NCI-H187 treated with DMSO at 0.1 percent for 48 hours (cell line): Measurements from ENCODE around the gene CBX8.

Source experiments
- DNase-seq: peaks from one replicate; lab custom pipeline; 2025; lab: John Stamatoyannopoulos, UW

The CBX8 gene

DNA sequence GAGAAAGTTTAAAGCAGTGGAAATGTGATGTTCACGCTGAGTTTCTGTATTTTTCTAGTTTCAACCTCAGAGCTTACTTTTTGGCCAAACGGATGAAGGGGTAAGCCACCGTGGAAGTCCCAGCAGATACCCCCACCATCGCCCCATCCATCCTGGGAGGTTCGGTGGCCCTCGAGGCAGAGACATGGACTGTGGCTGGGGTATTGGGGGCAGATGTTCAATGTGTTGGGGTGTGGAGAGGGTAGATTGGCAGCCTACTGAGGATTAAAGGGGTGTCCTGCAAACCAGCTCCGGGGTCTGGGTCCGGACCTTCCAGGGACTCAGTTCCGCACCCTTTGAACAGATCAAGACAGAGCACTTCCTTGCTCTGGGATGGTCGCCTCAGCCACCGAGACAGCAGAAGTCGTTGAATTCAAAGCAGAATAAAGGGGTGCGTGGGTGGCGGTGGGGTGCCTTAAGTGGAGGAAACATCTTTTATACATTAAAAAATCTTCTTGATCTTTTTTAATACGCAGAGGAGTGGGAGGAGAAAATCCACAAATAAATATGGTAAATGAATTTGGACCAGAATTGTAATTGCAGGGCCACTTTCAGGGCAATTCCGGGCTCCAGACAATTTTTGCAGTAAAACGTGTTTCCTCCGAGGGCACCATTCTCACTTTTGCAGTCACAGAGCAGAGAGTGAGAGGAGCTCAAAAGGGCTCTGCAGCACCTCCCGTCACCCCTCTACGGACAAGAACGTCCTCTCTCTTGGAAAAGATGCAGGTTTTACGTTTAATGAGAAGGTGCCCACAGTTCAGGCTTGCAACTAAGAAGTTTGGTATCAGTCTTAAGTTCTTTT, 8.2 kb upstream of the CBX8 start:
- no peak for DNase-seq

DNA sequence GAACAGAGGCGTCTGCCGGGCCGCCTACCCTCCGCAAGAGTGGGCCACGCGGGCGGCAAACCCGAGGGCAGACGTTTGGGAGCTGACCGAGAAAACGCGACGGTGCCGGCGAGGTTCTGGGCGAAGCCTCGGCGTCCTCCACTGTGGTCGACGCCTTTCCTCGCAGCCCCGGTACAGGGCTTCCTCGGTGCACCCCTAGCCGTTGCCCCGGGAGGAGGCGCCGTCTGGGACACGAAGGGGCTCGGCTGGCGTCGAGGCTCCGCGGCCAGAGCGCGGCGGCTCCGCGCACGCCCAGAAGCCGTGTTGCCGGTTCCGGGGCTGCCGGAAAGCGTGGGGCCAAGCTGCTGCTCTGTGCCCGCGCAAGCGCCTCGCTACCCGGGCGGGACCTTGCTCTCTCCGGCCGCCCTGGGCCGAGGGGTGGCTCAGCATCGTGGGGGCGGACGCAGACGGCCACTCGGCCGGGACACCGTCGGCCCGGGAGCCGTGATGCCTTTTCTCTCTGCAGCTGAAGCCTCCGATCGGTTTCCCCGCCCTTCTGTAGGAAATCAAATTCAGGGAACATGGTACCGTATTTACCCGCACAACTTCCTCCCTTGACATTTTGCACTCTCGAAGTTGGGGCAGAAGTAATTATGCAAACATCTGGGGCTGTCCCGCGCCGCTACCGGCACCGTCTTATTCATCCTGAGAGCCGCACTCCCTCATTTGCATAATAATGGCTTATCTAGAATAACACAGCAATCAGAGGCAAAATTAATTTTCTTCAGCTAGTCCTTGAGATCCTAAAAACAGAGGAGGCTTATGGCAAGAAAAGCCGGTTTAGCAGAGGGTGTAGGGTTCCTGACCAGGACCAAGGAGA, 7.3 kb upstream of the CBX8 start:
- no peak for DNase-seq

DNA sequence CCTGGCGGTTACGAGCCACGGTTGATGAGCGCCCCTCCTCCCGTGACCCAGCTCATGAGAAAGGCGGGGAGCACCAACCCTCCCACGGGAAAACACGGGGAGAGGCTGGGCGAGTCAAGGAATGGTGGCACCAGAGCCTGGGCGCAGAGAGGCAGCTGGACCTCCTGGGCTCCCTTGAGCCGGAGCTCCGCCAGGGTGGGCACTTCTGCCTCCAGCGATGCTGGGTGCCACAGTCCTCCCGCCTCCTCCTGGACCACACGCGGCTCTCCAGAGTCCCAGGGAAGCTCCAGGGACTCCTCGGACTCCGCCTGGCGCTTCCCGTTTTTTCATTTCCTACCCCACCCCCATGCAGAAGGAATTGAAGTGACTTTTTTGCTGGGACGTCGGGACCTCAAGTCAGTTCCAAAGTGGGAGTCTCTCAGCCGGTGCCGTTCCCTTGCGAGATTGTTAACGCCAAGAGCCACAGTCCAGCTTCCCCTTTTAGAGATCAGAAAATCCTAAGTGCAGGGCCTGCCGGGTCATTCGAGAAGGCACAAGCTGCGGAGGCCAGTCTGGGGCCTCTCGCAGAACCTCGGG, 6.6 kb upstream of the CBX8 start:
- DNase-seq, result no peak

DNA sequence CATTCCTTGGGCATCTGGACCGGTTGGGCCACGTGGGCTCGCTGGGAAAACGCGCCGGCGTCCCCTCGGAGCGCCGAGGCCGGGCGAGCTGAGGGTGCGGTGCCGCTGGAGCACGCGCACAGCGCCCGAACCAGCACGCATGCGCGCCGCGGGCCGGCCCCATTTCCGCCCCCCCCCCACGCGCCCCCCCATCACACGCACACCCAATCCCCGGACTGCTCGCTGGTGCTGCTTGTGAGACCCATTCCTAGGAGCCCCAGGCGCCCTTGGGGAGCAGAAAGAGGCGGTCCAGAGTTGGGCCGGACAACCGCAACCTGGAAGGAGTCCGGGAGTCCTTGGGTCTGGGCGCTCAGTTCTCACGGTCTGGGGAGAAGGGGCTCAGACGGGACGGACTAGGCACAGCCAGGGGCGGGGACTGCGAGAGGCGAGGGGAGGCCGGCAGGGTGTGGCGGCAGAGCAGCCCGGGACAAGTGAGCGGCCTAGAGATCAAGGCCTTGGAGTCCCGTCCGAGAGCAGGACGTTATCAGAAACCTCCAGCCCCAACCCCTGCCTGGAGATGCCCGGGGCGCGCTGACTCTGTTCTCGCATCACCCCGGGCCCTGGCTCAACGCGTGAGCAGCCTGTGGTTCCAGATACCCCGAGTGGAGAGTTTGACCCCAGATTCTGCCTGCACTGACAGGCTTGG, 6.0 kb upstream of the CBX8 start:
- no peak for DNase-seq

DNA sequence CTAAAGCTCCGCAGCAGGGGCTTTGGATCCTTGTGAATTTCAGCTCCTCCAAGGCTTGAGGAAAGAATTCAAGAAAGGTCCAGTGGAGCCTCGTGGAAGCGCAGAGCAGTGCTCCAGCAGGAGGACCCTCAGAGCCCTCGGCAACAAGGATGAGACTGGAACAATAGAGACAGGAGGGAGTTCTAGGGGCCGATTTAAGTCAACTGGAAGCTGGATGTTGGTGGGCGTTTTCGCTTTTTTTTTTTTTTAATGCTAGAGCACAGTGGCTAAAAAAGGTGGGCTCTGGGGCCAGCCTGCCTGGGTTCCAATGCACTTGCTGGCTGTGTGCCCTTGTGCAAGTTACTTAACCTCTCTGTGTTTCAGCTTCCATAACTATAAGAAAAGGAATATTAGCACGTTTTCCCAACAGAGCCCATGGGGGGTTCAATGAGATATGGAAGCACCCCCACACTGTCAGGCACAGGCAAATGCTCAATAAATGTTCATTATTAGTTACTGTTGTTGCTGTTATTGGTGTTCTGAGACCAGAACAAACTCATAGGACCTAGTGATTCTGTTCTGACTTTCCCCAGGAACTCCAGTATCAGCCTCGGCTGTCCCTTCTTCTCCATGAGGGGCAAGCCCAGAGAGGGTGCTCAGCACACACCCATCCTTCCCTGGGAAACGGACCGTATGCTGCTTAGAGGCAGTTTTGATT, 5.3 kb upstream of the CBX8 start:
- DNase-seq, result no peak

DNA sequence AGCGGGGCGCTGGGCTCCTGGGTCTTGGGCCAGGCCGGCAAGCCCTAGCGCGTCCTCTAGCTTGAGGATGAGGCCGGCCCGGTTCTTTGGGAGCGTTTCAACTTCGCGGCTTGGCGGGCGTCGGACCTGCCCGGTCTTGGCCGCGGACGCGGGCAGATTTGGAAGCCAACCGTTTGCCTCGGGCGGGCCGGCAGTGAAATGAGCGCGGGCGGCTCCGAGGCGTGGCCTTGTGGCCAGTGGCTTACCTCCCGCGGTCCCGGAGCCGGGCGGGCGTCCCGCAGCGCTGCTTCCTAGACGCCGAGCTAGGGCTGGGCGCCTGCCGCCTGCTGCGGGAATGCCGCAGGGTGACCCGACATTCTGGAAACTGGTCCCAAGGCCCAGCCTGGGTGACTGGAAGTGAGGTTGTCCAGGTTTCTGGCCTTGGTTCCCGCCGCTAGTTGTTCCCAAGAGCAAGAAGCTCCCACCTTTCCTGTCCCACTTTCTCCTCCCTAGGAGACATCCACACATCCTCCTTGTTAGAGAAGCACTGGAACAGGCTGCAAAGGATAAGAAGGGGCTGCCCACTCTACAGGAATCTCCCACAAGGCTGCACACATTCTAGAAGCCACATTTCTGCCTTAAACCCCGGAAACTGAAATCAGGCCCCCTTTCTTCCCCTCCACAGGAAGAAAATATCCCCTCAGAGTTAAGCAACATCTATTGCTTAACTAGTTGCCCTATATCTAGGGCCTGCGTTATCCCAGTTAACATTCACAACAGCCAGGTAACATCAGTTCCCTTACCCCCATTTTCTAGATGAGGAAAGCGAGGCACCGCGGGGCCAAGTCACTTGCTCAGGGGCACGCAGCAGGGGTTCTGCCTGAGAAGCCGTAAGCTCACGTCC, 4.5 kb upstream of the CBX8 start:
- DNase-seq, result no peak

DNA sequence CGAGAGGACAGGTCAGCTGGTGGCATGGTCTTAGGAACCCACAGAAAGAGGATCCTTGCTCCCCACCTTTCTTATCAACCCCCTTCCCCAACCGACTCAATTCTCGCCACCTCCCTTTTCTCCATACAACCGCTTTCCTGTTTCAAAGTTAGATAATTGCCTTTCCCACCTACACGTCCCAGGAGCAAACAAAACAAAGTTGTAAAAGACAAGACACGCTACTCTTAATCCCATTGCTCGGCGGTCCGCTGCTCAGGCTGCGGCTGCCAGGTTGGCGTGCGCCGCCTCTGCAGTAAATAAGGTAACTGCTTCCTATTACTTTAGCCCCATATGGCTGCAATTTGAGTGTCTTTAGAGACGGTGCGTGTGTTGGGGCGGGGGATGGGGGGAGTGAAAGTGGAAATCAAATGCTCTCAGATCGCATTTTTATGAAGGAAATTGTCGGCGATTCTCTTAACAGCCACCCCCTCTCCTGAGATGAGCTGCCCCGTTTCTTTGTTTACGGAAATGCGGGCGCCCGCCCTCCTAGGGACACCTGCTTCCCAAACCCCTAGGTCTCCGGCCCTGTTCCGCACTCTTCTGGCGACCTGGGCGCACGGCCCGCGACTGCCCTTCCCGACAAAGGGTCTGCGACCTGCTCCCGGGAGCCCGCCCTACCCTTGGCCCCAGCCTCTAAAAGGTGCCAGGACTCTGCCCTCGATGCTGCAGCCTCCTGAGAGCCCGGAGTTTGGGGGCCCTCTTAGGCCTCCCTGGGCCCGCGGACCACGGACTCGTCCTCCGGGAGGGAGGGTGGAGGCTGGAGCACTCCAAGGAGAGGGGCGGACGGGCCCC, 3.7 kb upstream of the CBX8 start:
- DNase-seq, result no peak

DNA sequence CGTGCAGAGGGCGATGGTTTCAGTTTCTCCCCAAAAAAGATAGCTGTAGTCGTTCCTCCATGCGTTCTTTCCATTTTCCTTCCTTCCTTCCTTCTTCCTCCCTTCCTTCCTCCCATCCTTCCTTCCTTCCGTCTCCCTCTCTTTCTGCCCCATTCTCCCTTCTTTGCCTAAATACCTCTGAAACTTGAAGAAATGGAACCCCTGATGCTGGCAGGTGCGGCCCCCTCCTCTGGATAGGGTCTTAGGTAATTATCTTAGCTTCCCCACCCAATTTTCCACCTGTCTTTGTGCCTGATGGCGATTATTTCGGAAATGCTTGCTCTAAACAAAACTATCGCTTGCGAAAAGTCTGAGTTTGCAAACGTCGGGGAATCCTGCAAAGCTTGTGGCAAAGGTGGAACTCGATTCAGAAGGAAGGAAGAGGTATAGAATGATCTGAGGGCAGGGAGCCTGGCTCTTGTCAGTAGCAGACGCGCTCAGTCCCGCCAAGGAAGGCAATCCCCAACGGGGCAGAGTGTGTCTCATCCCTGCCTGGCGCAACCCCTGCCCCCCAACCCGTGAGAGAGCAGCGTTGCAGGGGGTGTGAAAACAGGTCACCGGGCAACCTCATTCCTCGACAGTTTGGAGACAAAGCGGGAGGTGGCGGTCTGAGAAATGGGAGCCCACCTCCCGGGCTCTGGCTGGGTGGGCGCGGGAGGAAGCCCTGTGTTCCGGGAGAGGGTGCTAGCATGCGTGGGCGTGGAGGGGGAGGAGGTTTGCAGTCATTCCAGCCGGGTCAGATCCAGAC, 2.9 kb upstream of the CBX8 start:
- DNase-seq, result no peak

DNA sequence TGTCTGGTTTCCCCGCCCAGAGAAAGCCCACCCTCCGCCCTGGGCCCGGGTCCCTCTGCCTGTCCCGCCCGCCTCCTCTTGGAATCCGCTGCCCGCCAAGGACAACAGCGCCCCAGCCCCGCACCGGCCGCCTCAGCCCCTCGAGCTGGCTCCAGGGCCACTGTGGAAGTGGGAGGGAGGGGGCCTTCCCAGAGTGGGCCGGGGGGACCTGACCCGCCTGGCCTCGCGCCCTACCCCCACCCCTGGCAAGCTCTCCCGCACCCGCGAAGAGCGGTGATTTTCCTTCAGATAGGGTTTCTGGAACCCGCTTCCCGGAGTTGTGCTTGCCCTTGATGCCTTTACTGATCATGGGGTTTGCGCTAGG, 2.3 kb upstream of the CBX8 start:
- no peak for DNase-seq

DNA sequence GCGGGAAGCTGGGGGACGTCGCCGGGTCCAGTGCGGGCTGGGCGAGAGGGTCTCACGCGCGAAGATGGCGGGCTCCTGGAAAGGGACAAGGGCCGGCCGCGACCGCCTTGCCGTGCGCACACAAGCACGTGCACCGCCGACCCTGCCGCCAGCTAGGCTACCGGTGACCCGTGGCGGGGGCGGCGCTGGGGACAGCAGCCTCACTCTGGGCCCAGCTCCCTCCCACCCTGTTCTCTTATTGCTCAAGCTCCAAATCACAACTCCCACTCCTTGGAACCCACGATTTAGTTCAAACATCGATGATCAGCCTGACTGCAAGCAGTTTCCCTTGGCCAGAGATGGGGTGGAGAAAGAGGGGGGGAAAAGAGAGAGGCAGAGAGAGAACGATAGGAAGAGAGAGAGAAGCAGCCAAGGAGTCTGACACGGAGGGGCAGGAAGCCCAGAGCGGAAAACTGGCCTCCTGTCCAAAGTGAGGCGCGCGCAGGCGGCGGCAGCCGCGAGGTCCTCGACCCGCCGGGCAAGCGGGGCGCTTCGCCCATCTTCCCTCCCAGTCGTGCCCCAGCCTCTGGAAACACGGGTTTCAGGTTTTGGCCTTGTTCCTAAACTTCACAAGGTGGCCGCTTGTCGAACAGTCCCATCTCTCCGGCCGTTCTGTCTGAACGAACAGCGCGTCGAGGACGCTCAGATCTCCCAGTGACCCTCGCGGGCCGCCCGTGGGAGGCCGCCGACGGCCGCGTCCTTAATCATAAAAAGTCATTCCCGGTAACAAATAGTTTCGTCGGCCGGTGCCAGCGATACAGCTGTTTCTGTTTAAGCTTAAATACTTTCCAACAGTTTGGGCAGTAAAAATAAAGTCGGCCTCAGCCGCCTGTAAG, 1.7 kb upstream of the CBX8 start:
- DNase-seq, result no peak

DNA sequence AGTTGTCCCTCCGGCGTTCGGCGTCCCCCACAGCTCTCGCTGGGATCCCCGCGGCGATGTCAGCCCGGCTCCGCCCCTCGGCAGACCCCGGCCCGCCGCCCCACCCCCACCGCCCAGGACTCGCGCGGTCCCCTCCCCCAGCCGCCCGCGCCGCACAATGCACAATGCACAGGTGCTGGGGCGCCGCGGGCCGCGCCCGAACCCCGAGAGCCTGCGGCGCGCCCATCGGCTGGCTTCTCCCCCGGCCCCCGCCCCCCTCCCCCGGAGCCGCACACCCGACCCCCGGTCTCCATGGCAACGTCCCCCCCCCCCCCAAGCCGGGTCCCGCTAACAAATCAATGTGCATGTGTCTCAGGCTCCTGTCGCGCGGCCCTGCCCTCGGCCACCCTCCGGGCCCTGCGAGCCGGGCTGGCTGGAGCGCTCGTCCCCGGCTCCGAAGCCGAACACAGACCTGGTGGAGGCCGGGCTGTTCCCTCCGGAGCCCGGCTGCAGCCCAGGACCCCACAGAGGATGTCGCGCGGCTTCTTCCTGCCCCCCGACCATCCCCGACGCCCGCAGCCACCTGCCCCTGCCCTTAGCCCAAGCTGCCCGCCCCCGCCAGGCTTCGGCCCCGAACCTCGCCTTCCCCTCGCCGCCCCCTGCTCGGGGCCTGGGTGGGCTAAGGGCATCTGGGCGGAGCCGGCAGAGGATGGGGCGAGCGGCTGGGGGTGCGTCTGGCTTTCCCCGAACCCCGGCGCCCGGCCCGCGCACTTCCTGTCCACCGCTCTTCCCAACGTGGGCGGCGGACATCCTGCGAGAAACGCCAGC, 818 bp upstream of the CBX8 start:
- DNase-seq, result no peak

DNA sequence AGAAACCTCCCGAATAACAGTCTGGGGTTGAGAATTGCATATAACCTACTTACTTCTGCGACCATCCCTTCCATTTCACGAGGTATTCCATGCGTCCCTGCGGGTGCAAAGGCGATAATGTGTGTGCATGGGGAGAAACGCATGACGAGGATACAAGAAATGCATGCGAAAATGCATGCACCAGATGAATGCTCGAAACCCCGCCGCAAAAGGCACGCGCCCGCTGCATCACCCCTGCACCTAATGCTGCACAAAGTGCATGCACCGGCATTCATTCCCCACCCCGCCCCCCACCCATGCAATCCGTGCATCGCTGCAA, 474 bp downstream of the CBX8 start:
- DNase-seq, result no peak

DNA sequence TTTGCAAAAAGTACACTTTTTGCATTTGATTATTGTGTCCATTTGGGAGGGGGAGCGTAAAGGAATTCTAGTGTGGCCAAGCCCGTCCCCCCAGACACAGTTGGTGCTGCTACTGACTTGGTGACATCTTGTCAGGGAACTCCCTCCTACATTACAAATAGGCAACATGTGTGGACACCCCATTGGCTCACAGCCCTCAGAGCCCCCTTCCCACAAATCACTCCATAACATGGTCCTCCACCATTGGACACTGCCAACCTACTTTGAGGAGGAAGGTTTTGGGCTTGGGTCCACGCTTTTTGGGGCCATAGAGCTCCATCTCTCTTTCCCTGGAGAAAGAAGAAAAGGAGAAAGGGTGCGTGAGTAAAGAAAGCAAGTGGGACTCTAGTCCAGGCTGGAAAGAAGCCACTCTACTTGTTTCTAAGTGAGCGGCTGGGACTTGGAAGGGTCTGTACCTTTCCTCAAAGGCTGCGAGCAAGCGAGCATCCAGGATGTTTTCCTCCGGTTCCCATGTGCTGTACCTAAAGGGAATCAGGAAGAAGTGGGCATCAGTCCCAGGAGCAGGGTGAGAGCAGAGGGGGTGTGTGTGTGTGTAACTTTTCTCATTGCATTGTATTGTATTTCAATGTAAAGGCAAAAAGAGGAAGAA, 958 bp downstream of the CBX8 start:
- DNase-seq, result no peak

DNA sequence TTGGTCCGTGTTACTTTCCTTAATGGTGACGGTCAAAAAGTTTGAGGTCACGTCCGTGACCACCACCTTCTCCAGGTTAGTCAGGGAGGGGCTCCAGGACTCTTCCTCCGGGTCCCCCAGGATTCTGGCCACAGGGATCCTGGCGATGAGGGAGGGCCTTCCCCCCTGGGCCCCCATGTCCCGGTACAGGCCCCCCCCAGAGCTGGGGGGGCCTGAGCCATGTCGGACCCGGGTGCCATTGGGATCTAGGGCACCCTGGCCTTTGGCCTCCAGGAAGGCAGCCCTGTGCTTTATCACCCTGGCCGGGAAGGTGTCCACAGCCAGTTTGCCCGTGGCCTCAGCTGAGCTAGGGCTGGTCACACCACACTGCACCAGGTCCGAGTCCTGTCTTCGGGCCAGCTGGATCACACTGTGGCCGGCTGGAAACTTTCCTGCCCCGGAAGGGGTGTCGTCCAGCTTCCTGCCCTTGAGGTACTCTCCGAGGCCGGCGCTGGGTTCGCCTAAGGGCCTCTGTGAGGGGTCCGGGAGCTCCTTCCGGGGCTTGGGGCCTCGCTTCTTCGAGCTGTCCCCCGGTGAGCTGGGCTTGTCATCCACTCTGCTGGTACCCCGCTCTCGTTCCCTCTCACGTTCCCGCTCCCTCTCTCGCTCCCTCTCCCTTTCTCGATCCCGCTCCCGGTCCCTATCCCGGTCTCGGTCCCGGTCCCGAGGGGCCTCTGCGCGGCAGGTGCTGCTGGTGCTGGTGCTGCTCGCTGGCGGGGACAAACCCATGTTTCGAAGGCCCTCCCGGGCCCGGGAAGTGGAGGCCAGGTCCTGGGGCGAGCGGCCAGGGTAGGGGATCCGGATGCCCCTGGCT, 2.0 kb downstream of the CBX8 start:
- no peak for DNase-seq

DNA sequence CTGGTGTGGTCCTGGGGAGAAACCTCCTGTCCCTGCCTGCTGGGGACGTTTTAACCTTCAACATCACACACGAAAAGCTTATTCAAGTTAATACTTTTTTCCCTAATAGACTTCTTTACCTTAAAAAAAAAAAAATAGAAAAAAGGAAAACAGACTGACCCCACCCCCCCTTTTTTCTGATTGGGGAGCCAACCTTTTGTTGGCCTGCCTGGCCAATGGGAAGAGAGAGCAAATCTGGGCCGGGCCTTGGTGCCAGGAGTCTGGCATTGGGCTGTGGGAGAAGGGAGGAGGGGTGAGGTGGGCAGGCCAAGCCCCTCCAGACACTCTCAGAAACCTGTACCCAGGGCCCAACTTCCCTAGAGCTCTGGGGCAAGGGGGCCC, 3.0 kb downstream of the CBX8 start:
- no peak for DNase-seq
